Kidney epithelial cell (primary cell): Measurements from ENCODE around the gene GRM4. TPM values are rescaled to one million over a fixed set of nuclear protein-coding genes. Genes with fewer than 3 reads are reported as not detected.
A peak's percentile ranks its signal among the peaks of the same experiment; 100 is the strongest.

Experiments used
- DNase-seq: peaks from one replicate; pipeline ENCODE4 v3.0.0-alpha.2; 2010; ENCODE audit warnings: low read depth
- H3K27me3 ChIP-seq: 2 replicates; pipeline ENCODE4 v1.6.0; 2011; ENCODE audit warnings: low read length; ENCODE audit not compliant: control insufficient read depth, insufficient read depth
- H3K36me3 ChIP-seq: 2 replicates; pipeline ENCODE4 v1.5.1; 2011; ENCODE audit warnings: low read length; ENCODE audit not compliant: control insufficient read depth, insufficient read depth
- H3K4me3 ChIP-seq: 2 replicates; pipeline ENCODE4 v1.5.1; 2011; ENCODE audit warnings: low read depth, mild to moderate bottlenecking, control low read depth, low read length
- total RNA-seq: library from RNA; depleted of rRNA; stranded (reverse); fragments of >200 nt; gene quantifications from 2 replicates; pipeline ENCODE4 v1.2.3, GENCODE V29; 2015
- TF ChIP-seq, protein P1 (sequence below): IDR thresholded peaks from 2 replicates; pipeline ENCODE4 v1.5.1; 2011; ENCODE audit warnings: mild to moderate bottlenecking, moderate library complexity, low read length, control low read depth, inconsistent platforms; ENCODE audit not compliant: insufficient read depth, poor library complexity, severe bottlenecking

GRM4 gene
- total RNA-seq, 1 donor from 2014 or later = not detected

DNA sequence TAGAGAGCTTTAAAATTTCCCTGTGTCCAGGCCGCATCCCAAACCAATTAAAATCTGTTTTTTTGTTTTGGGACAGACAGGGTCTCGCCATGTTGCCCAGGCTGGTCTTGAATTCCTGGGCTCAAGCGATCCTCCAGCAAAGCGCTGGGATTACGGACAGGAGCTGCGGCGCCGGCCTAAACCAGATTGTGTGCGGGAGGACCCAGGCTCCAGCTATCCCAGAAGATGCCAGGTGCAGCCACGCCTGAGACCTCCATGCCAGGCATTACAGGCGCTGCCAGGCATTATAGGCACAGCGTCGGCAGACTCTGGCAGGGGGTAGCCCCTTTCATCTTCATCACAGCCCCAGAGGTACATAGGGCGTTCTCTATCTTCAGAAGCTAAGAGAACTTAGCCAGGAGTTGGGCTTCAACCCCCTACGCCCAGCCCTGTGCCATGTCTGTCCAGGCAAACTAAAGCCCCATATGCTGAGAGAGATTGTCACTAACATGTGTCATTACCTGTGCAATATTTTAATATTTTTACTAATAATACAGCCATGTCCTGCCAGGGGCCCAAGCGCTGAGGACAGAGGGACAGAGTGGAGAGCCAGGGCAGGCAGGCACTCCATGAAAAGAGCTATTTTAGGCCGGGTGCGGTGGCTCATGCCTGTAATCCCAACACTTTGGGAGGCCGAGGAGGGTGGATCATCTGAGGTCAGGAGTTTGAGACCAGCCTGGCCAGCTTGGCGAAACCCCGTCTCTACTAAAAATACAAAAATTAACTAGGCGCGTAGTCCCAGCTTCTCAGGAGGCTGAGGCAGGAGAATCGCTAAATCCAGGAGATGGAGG, 9.8 kb upstream of the GRM4 start:
- Histone ChIP-seq H3K4me3 (no peak overlapping the region), H3K36me3 (no peaks in the 10 kb centered on the region), H3K27me3 (peaks cover 51% of the 10 kb centered on the region)
- DNase-seq = no peak
- TF ChIP-seq, protein P1, sequence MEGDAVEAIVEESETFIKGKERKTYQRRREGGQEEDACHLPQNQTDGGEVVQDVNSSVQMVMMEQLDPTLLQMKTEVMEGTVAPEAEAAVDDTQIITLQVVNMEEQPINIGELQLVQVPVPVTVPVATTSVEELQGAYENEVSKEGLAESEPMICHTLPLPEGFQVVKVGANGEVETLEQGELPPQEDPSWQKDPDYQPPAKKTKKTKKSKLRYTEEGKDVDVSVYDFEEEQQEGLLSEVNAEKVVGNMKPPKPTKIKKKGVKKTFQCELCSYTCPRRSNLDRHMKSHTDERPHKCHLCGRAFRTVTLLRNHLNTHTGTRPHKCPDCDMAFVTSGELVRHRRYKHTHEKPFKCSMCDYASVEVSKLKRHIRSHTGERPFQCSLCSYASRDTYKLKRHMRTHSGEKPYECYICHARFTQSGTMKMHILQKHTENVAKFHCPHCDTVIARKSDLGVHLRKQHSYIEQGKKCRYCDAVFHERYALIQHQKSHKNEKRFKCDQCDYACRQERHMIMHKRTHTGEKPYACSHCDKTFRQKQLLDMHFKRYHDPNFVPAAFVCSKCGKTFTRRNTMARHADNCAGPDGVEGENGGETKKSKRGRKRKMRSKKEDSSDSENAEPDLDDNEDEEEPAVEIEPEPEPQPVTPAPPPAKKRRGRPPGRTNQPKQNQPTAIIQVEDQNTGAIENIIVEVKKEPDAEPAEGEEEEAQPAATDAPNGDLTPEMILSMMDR = no peak

DNA sequence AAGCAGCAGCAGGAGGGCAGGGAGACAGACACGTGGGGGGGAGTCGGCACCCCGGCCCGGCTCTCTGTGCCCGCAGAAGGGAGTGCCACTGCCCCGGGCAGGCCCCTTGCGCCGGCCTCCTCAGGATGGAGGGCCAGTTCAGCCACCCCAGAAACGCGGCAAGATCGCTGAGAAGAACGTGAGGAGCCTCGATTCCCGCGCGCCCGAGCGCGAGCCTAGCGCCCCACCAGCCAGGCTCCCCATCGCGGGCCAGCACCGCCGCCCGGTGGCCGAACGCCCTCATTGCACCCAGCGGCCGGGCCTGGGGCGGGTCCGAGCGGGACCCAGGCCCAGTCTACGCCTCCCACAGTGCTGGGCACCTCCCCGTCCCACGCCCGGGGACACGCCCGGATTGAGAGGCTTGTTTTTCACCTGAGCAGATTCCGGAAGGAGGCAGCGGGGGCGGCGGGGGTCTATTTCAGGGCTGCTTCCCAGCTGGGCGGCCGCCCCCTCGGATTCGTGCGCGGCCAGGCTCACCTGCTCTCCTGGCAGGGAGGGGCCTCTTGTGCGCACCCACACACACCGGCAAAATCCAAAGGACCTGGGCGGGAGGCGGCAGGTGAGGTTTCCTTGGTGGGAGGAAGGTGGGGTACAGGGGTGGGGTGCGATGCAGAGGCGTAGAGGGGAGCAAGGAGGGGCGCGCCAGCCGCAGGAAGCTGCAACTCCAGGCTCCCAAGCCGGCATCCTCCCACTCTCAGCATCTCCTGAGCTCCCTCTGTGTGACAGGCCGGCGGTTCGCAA, 9.0 kb upstream of the GRM4 start:
- H3K27me3 ChIP-seq = peaks cover 60% of the 10 kb centered on the region
- no peak overlapping the region for H3K4me3 ChIP-seq
- no peak for DNase-seq
- TF ChIP-seq, protein P1 = peak; percentile 59
- H3K36me3 ChIP-seq = no peaks in the 10 kb centered on the region

DNA sequence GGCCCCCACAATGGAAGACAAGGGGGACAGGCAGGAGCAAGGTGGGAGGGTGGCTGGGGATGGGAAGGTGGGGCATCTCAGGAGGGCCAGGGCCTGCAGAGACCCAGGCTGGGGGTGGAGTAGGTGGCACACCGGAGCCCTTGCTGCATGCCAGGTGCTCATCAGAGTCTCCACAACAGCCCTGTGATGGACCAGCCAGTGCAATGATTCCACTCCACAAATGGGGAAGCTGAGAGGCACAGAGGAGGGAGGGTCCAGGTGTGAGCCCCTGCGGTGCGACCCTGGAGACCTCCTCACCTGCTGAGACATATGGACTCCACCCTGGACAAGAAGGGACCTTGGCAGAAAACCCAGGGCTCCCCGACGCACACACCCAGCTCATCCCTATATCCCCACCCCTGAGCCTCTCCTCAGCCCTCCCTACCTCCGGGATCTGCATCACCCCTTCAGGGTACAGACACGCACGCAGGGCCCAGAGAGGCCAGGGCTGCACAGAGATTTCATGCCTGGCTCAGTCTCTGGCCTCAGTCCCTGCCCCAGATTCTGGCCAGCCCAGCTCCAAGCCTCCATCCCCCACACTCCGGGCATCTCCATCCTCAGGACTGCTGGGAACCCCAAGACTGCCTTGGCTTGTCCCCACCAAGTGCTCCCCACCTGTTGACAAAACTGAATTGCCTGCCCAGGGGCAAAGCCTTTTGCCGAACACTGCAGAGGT, 7.1 kb upstream of the GRM4 start:
- Histone ChIP-seq H3K36me3 (no peaks in the 10 kb centered on the region), H3K27me3 (peaks cover 70% of the 10 kb centered on the region), H3K4me3 (no peak overlapping the region)
- no peak for DNase-seq
- TF ChIP-seq, protein P1 = no peak

DNA sequence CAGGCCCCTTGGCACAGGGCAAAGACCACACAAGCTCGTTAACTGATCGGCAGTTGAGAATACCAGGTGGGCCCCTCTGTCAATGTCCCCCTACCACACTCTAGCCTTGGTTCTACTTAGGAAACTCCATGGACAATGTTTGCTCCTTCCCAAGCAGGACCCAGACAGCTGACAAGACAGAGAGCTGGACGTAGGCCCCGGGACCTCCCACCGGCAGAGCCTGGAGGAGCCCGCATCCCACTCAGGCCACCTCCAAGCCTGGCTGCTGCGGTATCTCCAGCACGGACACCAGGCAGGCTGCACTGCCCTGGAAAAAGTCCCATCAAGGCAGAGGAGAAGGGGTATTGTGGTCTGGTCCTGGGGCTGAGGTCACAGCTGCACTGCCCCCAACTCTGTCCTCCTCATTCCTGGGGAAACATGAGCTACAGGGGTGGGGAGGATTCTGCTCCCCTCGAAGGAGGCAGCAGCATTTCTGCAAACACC, 6.2 kb upstream of the GRM4 start:
- H3K36me3 ChIP-seq = no peaks in the 10 kb centered on the region
- H3K4me3 ChIP-seq = no peak overlapping the region
- DNase-seq = no peak
- TF ChIP-seq, protein P1 = no peak
- peaks cover 70% of the 10 kb centered on the region for H3K27me3 ChIP-seq

DNA sequence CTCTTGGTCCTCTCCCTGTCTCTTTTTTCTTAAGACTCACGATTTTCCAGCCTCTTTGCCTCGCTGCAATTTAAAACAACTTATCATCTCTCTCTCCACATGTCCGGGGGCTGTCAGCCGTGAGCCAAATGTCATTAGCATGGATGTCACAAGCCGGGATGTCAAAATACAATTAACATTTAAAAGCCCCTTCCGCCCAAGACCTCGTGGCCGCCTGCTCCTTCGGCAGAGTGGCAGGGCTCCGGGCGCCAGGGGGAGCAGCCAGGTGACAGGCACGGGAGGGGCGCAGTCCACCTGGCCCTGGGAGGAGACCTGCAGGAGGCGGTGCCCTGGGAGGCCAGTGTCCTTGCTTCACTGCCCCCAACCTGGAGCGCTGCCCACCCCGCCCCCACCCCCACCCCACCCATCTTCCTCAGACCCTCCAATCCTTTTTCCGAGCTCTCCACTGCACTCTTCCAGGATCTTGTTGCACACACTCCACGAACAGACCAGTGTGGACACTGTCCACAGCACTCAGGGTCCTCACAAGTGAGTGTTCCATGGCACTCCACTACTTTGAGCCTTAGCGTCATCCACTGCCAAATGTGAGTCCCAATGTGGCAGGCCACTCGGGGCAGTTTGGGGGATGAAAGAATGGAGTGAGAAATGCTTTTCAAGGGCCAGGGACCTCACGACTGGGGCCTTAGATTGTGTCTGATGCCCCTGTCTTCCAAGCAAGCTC, 5.6 kb upstream of the GRM4 start:
- H3K27me3 ChIP-seq = peaks cover 68% of the 10 kb centered on the region
- H3K36me3 ChIP-seq = no peaks in the 10 kb centered on the region
- no peak overlapping the region for H3K4me3 ChIP-seq
- DNase-seq = no peak
- TF ChIP-seq, protein P1 = no peak
